ENCODE results near the gene CCL15.

The CCL15 gene

DNA sequence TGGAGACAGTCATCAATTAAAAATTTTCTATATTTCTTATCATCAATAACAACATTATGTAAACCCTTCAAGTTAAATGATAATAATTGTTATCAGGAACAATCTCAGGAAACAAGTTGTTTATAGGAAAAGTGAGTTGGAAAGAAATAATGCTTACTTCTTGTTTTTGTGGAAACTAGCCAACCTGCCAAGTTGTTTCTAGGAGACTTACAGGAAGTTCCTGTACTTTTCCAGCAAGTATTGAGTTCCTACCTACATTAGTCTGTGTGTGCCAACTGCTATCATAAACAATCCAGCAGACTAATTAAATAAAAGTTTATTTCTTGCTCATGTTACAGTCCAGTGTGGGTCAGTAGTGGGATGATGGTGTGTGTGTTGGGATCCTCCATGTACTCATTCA lies 13.2 kb downstream of the CCL15 start:
- DNase-seq: no peak

DNA sequence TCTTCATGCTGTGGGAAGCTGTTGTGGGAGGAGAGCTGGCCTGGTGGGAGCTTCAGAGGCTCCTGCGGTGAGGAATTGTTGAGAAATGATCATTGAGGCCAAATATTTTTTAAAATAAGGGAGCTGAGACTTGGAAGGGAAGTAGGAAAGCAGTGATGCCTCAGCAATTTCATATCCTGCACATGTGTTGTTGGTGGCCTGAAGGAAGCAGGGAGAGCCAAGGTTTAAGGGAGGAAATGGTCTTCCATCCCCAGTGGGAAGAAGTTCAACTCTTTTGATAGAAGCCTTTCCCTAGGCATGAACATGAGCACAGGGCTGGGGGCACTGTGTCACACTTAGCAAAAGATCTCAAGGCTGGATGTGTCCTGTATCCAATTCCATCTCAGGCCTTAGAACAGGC lies 14.7 kb downstream of the CCL15 start, which contains the start of gene CCL14:
CCL14 (minus strand) TSS at position 87 of the 400 bp plus-strand sequence; CDS start at position 7, 80 bp downstream.
- DNase-seq: no peak

DNA sequence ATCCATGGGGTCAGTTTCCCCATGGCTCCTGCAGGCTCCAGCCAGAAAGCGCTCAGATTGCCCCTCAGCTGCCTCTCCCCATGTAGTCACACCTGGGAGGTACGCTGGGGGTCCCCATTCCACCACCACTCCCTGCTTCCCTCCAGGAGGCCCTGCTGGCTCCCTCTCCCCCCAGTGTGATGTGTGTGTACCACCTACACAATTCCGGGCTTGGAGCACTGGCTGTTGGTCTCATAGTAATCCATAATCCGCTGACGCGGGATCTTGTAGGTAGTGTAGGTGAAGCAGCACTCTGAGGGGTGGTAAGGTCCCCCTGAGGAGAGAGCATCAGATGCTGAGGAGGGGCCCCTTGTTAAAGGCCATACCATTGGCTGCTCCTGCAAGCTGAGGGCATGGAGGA lies 17.2 kb downstream of the CCL15 start:
- no peak for DNase-seq

DNA sequence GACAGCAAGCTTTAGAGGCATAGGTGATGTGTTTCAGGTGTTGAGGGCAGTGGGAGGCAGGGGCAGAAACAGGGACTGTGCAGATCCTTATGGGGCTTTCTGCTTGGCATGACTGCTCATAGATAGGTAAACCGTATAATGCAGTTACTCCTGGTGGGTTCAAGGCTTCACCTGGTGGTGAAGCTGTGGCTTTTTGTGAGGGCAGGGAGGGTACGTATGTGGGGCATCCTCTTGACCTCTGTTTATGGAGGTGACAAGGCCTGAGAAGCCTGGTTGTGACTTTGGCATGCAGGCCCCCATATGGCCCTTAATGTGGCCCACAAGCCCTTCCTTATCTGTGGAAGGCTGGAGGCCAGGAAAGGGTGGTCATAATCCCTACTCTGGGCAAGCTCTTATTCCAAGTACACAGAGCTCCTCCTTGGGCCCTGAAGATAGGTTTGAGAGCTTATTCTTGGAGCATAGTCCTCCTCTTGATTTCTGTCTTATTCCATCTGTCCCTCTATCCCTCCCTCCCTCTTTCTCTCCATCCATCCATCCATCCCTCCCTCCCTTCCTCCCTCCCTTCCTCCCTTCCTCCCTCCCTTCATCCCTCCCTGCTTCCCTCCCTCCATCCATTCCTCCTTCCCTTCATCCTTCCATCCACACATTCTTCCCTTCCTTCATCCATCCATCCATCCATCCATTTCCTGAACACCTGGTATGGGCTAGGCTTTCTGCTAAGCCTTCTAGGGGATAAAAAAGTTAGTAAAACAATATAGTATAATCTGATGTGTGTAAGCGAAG lies 18.8 kb downstream of the CCL15 start:
- DNase-seq: no peak

DNA sequence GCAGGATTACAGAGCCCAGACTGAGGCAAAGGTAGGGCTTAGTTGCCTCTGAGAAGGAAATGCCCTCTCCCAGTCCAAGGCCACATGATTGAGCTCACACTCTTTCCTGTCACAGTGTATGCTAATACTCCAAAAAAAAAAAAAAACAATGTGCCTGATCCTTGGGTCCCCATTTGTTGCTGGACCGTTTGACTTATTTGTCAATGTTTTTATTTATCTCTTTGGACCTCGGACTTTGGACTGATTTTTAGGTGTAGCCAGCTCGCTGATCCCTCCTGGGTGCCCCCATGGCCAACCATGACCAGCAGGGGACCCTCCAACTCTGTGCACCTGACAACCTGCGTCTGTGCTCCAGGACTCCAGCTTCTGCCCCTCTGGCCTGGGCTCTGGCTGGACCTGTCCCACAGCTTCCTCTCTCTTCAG lies 19.4 kb downstream of the CCL15 start:
- DNase-seq: no peak

DNA sequence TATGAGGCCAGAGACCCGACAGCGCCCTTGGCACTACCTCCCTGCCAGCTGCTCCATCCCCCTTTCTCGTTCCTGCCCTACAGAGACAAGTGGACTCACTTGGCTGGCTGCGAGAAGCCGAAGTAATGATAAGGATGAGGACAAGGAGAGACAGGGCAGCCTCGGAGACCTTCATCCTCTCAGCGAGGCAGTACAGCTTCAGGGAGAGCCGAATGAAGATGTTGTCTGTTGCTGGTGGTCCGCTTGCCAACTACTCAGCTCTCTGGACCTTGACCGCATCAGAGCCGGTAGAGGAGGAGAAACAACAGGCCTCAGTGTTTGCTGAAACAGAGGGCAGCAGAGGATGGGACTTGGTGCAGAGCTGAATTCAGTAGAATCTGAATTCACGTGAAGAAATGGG lies 20.1 kb downstream of the CCL15 start, which contains the start of gene CCL16:
CCL16 (minus strand) TSS at position 252 of the 400 bp plus-strand sequence; CDS start at position 175, 77 bp downstream.
- DNase-seq: no peak

DNA sequence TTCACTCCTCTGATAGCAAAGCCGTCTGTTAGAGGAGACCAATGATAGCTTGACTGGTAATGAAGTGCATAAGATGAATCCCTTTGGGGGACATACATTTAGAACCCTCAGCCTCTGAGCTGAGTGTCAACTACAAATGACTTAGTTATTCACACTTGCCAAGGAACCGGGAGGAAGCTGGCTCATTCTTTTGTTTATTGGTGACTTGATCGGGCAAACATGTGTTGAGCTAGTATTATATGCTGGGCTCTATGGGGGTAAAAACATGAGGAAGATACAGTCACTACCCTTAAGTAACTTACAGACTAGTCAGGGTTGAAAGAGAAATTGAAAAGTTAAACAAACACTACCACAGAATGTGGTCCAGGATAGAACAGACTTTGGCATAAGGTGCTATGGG lies 23.0 kb downstream of the CCL15 start:
- no peak for DNase-seq

DNA sequence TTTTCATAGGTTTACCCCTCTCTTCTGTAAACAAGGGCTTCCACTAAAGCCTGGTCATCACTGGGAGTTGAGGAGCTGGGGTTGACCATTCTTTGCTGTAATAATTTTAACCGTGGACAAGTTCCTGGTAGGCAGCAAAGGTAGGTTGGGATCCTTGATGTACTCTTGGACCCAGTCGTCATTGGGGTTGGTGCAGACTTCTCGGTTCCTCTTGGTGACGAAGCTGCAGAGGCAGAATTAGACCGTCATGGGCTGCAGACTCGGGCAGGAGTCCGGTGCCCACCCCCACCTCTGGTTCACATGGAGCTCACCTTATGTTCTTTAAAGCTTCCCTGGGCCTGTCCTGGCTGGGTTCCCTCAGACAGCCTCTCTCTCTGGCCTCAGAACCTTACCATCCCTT lies 23.8 kb downstream of the CCL15 start:
- no peak for DNase-seq

DNA sequence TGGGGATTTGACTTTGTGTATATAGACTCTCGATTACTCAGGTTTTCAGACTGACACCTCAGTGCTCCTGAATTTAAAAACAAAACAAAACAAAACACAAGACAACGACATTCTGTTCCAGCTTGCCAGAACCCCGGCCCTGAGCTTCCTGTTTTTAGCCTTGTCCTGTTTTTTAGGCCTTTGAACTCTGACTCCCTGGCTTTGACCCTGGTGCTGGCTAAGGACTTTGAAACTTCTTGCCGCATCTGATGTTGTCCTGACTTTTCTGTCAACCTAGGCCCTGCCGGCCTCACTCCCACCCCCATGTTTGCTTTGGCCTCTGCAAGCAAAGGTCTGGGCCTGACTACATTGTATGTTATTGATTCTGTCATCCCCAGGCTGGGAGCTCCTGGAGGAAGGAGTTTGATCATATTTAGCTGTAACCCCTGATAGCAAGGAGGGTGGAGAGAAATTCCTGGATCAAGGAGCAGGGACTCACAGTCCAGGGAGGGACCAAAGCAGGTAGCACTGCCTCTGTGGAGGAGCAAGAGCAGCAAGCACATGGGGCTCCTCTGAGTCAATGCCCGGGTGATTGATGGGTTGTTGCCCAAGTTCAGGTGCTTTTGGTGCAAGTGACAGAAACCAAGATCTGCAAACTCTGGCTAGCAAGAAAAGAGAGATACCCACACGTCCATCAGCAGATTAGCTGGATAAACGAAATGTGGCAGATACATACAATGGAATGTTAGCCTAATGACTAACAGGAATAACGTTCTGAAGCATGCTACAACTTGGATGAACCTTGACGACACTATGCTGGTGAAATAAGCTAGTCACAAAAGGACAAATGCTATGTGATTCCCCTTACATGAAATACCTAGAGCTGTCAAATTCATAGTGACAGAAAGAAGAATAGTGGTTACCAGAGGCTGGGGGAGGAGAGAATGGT lies 27.8 kb downstream of the CCL15 start:
- no peak for DNase-seq

DNA sequence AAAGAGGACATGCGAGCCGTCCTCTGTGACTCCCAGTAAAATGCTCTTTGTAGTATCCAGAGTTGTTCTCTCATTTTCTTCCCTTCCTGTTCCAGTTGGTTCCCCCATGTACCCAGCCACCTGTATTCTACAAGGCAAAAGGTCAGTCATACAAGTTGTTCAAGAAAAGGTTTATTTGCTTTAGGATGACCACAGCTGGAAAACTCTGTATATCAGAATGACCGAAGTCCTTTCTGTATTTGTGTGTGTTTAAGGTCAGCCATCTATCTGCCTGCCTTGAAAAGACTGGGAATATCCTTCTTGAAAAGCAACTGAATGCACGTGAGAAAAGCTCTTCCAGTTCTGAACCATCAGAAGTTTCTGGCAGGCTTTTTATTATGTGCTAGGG lies 28.4 kb downstream of the CCL15 start:
- DNase-seq: no peak

DNA sequence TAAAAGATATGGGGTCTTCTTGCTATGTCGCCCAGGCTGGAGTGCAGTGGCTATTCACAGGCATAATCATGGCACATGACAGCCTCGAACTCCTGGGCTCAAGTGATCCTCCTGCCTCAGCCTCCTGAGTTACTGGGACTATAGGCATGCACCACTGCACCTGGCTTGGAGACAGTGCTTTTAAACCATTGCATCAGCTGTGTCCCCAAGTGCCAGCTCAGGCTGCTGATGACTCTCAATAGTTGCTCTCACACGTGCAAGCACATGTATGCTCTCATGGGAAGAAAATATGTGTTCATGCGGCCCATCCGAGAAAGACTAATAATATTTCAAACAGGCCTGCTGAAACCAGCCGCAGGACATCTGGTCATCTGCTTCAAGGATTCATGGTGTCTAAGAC lies 28.8 kb downstream of the CCL15 start:
- no peak for DNase-seq

DNA sequence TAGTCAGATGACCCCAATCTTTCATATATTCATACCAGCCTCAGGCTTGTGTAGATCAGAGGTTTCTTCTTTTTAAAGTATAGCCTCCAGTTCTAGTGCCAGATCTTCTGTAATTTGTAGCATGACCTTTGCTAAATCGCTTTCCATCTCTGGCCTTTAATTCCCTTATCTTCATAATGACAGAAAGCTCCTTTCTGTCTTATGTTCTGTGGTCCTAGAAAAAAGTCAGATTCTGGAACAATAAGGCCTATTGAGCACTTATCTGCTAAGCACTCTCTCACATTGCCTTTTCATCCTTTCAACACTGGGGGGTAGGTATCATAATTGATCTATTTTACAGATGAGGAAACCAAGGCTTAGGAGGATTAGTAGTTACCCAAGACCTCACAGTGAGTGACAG lies 29.3 kb downstream of the CCL15 start:
- no peak for DNase-seq

DNA sequence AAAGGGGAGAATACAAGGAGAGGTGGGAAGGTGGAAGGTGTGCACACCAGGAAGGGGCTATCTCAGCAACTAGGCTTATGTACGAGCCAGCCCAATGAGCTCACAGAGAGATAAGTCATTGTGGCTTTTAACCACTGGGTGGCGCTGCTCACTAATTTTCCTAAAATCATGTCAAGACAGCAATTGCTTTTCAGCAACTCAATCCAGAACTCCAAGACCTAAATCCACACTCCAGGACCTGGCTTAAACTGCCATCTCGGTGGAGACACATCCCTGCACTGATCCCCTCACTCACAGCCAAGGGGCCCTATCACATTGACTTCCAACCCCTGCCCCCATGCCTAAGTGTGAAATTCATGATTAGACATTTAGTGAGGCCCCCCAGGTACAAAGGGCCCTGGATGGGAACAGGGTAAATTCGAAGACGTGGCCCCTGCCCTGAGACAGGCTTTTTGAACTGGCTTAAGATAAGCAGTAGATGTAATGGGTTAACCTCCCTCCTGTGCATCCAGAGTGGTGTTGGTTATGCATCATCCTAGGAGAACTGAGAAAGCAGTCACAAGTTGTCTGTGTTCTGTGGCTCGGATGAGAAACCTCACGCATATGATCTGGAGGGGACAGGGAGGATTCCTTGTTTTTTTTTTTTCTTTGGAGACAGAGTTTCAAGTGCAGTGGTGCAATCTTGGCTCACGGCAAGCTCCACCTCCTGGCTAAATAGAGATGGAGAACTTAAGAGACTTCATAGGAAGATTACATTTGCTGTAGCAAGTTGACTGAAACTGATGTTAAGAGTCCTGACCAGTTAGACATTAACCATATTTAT lies 31.6 kb downstream of the CCL15 start:
- peak; percentile 61 for DNase-seq

DNA sequence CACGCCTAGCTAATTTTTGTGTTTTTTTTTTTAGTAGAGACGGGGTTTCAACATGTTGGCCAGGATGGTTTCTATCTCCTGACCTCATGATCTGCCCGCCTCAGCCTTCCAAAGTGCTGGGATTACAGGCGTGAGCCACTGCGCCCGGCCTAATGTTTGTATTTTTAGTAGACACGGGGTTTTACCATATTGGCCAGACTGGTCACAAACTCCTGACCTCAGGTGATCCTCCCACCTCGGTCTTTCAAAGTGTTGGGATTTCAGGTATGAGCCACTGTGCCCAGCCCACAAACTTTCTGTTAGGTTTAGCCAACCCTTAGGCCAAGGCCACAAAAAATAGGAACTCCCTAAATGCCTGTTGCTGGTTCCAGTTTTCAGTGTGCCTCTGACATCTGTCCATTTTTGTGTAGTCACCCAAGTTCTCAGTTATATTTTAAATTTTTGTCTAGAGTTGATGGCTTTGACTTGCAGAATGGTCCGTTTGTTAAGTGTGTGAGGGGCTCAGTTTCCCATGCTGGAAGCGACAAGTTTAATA lies 32.8 kb downstream of the CCL15 start:
- no peak for DNase-seq

DNA sequence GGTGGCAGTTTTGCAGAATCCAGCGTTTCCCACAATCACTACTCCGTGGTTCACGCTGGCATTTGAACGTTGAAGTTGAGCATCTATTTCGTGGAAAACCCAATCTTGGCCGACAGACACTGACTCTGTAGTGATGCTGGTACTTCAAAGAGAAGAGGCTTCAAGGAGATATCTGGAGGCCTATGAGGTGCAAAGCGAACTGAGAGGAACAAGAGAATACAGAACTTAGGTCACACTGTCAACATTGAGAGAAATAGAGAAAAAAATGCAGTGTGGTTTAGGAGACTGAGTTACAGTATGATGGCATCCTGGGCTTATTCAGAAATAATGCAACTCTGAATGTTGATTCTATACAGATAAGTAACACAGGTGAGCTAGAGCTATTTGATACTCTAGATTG lies 36.1 kb downstream of the CCL15 start:
- no peak for DNase-seq

DNA sequence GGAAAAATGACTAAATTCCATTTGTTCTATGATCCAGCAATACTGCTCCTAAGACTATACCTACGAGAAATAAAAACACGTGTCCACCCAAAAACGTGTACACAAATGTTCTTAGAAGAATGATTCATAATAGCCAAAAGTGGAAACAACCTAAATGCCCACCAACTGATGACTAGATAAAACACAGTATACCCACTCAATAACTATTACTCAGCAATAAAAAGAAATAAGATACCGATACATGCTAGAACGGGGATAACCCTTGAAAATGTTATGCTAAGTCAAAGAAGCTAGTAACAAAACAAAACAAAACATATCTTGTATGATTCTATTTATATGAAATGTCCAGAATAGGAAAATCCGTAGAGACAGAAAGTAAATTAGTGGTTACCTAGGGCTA lies 37.7 kb downstream of the CCL15 start:
- DNase-seq: no peak

DNA sequence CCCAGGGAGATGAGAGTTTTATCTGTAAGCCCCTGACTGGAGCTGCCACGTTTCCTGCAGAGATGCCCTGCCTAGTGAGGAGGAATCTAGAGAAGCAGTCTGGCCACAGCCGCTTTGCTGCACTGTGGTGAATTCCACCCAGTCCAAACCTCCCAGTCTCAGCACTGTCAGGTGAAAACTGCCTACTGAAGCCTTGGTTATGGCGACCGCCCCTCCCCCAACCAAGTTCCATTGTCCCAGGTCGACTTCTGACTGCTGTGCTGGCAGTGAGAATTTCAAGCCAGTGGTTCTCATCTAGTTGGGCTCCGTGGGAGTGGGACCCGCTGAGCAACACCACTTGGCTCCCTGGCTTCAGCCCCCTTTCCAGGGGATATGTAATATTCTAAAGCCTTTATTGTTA lies 47.6 kb downstream of the CCL15 start:
- DNase-seq: no peak

DNA sequence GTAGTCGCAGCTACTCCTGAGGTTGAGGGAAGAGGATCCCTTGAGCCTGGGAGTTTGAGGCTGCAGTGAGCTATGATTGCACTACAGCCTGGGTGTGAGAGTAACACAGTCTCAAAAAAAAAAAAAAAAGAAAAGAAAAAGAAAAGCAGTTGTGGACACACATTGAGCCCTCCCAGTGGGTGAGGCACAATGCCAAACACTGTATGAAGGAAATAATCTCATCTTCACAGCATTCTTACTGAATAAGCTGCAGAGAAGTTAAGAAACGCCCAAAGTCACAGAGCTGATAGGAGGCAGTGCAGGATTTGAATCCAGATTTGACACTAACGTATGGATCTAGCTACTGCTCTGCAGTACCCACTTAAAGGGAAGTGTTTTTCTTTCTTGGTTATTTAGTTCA lies 52.0 kb downstream of the CCL15 start:
- DNase-seq: no peak

DNA sequence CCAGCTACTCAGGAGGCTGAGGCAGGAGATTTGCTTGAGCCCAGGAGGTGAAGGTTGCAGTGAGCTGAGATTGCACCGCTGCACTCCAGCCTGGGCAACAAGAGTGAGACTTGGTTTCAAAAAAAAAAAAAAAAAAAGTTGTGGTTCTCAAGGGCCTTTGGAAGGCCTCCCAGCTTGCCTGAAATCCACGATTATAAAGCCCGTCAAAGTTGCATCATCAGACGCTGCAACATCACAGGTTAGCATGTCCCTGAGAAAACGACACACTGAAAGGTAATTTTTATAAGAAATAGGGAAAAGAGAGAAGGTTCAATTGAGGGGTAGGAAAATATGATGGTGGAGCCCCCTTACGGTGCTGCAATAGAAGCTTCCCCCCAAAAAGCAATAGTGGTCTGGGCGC lies 53.3 kb downstream of the CCL15 start:
- DNase-seq: no peak
